Fibroblast of skin of right quadriceps (primary cell): ENCODE measurements around the gene SVOPL.
A peak's percentile ranks its signal among the peaks of the same experiment; 100 is the strongest.
"Not testable (repeated sequence)": the region's sequence is repeated elsewhere in the genome, so short reads cannot be mapped to it uniquely, and the experiment has no call there.

Source experiments
- DNase-seq: peaks from one replicate; pipeline ENCODE4 v3.0.0-alpha.2; 2013

Gene SVOPL, protein sequence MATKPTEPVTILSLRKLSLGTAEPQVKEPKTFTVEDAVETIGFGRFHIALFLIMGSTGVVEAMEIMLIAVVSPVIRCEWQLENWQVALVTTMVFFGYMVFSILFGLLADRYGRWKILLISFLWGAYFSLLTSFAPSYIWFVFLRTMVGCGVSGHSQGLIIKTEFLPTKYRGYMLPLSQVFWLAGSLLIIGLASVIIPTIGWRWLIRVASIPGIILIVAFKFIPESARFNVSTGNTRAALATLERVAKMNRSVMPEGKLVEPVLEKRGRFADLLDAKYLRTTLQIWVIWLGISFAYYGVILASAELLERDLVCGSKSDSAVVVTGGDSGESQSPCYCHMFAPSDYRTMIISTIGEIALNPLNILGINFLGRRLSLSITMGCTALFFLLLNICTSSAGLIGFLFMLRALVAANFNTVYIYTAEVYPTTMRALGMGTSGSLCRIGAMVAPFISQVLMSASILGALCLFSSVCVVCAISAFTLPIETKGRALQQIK

DNA sequence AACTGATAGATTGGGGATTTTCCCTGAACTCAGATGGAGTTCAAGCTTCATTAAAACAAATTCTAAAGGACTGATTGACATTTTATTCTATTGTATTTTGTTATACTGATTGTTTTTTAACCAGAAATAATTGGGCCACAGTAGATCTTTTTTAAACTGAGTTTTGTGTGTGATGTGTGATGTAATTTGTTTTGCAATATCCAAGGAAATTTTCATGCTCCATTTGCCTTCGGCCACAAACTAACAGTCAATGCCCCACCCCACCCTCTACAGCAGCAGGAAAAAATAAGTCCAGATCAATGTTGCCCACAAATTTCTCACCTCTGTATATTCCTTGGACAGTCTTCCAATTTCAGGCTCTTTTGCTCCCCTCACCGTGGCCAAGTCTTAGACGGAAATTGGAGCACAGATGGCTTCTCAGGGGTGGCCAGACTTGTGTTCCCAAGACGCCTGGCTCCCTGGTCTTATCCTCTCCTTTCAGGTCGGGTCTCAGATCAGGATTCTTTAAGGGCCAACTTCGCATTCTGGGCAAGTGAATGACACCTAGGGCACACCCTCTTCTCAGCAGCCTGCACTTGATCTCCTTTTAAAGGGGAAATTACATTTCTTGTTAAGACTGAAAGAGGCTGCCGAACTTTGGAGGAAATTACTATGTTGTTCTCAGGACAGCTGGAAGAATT is at the start of gene SVOPL:
Gene SVOPL (minus strand): TSS at position 506 of the 680 bp plus-strand sequence. CDS start 22,317 bp downstream, outside the sequence.
- no peak for DNase-seq

DNA sequence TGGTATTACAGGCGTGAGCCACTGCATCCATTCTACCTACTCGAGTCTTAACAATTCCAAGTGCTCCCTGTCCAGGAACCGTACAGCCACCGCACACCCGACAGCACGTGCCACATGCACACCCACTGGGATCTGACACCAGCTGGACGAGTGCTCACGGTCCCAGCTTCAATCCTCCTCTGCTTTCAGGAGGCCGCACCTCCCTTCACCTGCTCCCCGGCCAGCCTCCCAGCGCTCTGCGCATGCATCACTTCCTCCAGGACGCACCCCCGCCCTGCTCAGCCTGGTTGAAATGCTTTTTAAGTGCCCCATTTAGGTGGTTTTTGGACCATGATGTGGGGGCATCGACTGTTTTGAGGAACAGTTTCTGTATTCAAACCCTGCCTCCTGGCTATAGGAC is 49.3 kb upstream of the SVOPL start:
- DNase-seq: no peak

DNA sequence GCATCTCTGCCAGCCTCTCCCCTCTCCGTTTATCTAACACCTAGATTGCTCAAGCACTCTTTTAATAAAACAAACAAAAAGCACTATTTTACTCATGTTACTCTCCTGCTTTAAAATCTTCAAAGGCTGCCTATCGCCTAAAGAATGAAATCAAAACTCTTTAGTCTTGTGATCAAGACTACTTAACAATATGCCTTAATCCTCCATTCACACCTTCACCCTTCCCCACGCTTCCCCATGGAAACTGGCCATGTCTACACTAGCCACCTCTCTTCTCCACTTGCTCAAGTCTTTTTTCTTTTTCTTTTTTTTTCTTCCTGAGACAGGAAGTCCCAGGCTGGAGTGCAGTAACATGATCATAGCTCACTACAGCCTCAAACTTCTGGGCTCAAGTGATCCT is 48.8 kb upstream of the SVOPL start:
- no peak for DNase-seq

DNA sequence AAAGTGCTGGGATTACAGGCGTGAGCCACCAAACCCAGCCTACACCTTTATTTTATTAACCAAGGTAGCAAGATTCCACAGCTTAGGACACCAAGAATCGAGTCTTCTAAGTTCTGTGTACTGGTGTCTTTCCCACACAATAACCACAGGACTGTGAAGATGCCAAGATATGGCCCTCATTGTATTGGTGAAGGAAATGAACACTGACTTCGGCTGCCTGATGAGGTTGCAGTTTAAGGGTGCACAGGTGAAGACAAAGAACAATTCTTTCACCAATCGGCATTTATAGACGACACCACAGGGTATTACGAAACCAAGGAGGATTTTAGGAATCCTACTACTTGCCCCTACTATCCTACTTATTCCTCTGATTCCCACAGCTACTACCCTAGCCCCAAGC is 47.5 kb upstream of the SVOPL start:
- no peak for DNase-seq

DNA sequence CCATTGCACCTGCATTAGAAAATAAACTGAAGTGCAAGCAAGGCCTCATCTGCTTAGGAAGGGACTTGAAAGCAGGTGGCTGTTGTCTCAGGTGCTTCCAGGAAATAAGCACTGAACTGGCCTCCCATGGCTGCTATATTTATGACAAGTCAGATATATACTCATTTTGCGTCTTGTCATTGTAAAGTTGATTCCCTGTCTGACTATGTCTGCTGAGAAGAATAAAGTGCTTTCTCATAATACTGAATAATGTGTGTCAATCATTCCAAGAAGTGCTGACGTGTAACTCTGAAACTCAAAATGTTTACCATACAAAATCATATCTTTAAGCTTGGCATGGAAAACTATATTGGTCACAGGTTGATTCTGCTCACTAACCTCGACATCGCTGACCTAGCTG is 44.9 kb upstream of the SVOPL start:
- no peak for DNase-seq

DNA sequence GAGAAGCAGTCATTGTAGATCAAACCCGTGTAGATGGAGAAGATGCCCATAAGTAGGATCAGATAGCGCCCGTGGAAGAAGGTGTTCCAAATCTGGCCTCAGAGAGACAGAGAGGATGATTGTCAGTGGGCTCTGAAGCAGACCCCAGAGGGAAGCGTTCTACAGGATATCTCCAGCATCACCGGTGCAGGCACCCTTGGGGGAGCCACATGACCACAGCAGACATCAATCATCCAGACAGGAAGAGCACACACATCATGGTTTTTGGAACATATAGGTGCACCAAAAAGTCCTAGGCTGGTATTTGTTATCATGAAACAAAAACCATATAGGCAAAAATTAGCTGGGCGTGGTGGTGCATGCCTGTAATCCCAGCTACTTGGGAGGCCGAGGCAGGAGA is 44.0 kb upstream of the SVOPL start:
- DNase-seq: no peak

DNA sequence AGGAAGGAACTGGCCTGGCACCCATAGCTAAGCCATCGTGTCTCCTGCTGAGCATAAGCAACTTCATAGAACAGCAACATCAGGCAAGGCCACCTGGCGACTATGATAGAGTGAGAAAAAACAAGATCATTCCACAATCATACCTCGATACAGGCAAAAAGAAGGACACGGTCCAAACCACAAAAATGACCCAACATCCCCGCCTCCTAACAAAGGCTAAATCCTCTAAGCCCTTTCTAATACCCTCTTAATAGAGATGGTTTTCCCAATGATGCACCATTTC is 40.2 kb upstream of the SVOPL start:
- no peak for DNase-seq

DNA sequence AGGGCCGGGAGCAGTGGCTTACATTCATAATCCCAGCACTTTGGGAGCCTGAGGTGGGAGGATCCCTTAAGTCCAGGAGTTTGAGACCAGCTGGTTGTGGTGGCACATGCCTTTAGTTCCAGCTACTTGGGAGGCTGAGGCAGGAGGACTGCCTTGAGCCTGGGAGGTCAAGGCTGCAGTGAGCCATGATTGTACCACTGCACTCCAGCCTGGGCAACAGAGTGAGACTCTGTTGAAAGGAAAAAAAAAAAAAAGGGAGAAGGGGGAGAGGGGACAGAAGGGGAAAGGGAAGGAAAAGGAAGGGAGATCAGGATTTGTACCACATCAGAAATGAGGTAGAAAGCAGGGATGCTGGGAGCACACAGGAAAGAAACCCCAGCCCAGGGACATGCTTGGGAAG is 38.7 kb upstream of the SVOPL start:
- DNase-seq: no peak

DNA sequence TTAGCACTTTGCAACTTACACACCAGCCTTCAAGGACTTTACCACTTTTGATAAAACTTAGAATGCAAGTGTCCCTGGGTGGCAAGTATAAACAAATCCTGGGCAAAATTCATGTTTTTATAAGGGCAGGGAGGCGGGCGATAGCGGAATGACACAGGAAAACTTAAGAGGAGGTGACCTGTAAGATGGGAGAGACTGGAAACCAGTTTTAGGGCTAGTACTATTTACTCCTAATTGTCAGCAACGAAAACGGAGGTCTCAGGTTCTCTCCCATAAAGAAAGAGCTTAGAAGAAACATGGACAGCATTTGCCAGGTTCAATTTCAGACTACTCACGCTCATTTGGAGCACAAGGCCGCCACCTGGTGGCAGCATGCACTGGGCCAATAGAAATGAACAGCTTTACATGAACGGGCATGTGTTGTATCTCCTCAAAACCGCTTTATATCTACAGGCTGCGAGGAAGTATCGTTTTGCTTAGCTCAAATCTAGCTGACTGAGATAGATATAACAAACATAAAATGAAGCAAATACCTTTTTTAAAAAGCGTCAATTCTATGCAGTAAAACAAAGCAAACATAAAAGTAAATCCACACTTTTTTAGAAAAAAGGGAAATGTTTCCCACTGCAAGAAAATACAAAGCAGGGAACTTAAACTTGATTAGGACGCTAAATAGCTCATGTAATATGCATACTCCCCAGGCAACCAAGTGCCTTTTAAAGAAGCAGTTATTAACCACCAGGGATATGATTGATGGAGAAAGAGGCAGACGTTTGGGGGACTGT is 37.6 kb upstream of the SVOPL start:
- DNase-seq: peak; percentile 66

DNA sequence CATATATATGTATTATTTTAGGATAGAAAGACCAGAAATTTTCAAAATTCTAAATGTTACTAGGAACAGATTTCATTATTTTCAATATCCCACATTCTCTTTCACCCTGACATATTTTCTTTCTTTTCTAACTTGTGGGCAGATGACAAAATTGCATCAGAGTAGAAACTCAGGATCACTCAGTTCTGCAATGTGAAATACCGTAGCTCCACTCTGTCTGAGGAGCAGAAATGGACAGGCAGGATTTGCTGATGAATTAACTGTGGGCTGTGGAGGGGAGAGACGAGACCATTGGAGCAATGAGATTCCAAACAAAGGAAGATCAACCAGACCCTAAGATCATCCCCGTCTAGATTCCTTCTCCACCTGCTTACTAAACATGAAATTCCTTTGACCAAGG is 37.0 kb upstream of the SVOPL start:
- DNase-seq: no peak

DNA sequence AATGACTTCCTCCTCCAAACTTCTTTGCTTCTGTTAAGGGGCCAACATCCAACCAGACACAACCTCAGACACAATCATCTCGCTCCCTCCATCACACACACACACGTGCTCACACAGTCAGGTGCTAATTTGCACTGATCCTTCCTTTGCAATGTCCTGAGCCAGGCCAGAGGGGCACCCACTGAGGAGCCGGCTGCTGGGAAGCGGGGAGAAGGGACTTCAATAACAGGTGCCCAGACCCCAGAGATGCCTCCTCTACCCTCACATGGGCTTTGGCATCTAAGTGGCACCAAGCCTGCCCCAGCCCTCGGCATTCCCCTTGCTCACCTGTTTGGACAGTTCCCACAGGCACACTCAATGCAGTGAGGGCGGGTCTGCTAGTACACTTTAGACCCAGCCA is 34.2 kb upstream of the SVOPL start:
- no peak for DNase-seq

DNA sequence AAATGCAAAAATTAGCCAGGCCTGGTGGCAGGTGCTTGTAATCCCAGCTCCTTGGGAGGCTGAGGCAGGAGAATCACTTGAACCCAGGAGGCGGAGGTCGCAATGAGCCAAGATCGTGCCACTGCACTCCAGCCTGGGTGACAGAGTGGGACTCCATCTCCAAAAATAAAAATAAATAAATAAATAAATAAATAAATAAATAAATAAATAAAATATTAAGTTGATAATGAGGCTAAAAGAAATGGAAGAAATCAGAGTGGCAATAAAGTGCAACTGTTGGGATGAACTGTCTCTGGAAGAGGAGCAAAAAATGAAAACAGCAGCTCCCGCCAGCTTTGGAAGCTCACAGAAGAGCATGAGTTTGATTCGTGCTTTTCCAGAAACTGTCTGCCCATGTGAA is 30.6 kb upstream of the SVOPL start:
- DNase-seq: not testable (repeated sequence)

DNA sequence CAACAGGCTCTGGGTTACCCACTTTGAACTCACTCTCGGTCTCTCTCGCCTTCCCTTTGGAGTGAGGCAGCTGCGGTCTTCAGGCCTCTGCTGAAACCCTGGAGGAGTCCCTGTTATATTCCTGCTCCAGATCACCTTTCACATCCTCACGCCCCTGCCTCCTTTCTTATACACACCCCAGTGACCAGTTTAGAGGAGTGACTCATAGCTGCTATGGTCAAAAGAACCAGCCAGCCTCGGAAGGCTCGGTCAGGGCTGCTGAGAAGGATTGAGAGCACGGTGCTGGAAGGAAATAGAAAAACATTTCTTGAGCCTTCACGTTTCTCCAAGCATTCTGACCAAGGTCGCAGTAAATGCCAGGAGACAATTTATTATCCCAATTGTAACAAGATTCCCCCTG is 28.3 kb upstream of the SVOPL start:
- no peak for DNase-seq

DNA sequence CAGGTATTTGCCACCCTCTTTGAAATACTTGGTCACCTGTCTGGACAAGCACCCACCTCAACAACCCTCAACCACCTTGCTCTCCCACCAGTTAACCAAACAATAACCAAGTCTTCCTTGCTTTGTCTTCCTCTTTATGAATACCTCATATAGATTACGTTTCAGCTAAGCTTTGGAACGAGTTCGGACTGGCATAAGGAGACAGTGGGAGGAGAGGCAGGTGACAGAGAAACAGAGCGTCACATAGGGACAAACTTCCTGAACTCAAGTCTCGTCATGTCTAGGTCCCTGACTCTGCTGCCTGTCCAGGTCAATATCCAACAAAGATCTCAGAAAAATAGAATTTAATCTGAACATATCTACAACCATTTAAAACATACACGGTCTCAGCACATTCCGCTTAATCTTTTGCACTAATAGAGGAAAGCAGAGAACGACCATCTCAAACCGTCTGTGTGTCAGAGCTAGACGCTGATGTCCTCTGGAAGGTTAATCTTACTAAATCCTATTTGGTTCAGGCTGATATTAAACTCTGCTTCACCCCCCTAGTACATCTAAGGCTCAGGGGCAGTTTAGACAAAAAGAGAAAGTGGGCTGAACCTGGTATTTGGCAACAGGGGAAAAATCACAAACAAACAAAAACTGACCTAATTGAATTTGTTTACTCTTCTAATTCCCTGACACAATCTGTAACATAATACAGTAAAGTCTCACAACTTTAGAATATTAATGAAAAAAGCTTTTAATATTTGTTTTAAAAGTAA is 26.4 kb upstream of the SVOPL start:
- no peak for DNase-seq

DNA sequence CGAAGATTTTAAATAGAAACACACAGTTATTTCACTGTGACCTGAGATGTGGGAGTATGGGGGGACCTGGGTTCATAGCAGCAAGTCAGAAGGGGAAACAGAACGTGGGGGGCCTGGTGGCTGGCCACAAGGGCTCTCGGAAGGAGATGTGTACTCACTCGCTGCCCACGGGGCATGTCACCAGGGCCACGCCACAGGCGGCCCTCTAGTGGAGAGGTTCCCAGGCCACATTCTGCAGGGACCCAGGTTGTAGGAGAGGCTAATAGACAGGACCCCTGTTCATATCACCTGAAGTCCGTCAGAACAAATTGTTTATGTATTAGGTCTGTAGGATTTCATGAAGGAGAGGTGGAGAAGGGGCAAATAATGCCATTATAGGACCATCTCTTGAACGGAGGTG is 25.1 kb upstream of the SVOPL start:
- DNase-seq: no peak

DNA sequence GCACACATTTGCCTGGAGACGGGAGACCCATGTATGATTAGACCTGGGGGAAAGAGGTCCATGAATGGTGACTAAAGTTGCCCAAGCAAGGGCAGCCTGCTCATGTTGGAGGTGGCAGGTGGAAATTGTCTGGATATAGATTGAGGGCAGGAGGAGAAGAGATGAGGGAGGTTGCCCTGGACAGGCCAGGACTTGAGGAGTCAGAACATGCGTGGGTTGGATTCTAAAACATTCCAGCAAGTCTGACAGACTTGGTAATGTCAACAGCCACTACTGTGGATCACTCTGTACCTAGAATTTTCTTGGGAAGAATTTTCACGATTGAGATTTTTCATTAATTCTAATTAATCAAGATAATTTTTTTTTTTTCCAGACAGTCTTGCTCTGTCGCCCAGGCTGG is 19.1 kb upstream of the SVOPL start:
- no peak for DNase-seq

DNA sequence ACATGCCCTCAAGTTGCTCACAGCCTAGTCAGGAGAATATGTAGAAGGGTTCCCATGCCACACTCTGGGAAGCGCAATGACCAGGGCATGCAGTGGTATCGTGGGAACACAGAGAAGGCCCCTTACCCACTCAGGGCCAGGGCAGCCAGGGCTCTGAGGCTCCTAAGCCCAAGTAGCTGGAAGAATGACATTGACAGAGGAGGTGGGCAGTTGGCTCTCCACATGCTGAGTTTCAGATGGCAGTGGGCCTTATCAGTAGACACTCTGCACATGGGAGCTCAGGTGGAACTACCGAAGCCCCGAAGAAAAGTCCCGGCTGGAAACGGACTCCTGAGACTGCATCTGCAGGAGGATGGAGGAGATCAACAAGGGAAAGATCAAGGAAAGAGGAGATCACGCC is 15.7 kb upstream of the SVOPL start:
- DNase-seq: no peak

DNA sequence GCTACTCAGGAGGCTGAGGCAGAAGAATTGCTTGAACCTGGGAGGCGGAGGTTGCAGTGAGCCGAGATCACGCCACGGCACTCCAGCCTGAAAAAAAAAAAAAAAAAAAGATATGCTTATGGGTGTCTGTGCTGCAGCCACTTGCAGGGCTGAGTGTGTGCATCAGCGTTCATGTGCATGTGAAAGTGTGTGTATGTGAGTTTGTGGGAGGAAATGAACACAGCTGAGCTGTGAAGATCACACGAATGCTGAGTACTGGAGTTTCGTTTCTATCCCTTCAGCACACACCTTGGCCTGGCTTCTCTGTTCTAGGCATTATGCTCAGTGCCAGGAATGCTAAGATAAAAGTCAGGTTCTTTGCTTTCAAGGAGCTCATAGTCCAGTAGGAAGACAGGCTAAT is 12.0 kb upstream of the SVOPL start:
- no peak for DNase-seq

DNA sequence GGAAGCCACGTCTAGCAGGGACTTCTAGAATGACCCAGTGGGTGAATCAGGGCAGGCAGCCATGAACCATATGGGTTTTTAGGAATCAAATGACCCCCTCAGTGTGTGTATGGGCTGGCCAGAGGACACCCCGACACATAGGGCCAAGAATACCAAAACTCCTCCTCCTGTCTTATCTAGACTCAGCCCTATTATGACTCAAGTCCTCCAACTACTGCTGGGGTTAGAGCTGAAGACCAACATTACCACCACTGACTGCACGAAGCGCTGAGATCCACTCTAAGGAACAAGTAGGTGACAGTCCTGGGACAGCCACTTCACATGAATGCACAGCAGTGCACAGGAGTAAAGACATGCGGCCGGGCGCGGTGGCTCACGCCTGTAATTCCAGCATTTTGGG is 11.5 kb upstream of the SVOPL start:
- no peak for DNase-seq

DNA sequence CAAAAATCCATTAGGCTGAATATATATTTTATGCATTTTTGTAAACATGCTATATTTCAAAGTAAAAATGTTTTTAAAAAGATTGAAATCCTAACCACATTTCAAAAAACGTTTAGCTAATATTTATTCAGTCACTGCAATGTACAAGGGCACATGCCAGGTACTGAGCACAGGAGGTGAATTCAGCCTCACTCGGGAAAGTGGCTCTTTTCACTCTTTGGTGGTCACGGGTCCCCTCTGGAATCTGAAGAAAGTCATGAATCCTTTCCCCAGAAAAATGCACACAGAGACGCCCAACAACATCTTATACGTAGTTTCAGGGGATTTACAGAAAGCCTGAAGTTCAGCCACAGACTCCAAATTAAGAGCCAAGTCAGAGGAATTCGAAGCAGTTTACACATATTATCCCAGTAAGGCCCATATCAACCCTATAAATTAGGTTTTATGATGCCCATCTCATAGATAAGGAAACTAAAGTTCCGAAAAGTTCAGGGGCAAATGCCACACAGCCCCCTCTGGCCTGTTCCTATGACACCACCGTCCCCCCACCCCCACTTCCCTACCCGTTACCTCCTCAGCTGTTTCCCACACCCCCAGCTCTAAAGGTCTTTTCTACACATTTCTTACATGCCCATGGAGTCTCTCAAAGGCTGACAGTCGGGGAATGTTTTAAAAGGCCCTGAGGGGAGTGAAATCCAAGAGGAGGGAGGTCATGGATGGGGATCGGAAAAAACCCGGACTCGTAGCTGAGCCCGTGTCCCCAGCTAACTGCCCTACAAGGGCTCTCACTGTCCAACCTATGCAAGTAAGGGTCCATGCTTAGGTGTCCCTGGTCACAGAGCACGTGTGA is 9.6 kb upstream of the SVOPL start:
- DNase-seq: no peak

DNA sequence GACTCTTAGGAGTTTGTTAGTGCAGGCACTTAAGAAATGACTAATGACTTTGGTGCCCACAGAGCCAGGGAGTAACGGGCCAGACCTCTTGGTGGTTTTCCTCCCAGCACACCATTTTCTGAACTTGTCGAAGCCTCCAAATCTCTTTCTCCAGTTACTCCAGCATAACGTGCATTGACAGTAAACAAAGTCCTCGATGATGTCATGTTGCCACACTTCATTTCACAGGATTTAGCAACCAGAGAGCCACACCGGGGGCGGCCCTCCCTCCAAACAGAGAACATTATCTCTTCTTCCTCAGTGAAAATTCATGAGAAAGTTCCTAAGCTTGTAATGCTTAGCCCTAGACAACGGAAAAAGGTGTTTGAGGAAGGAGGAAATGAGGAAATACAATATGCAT is 4.0 kb upstream of the SVOPL start:
- DNase-seq: no peak

DNA sequence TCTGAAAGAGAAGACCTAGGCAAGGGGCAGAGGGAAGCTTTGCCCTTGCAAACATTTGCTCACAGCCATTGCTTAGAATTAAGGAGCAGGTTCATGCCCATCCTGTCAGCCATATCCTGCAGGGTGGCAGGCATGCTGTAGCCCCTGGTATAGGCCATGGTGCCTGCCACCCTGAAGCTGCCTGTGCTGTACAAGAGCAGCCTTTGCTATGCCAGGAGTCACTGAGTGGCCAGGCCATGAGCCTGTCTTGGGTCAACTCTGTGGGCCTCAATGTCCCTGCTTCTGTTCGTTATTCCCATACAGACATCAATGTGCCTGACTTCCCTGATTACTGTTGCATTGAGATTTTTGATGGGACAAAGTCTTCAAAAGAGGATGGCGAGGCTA is 368 bp upstream of the SVOPL start:
- DNase-seq: no peak
